Neural cell (in vitro differentiated cells): ENCODE measurements around the gene NOP10.

Experiments
- EP300 ChIP-seq: fragments of 450-650 bp; conservative IDR thresholded peaks from 2 replicates; pipeline ENCODE4 v1.6.1; 2014; ENCODE audit warnings: antibody characterized with exemption, mild to moderate bottlenecking, moderate library complexity; ENCODE audit not compliant: poor library complexity, severe bottlenecking
- EZH2 ChIP-seq: fragments of 200-600, 300-800 bp; shearing (Covaris generic), sonication (generic); IDR thresholded peaks from 2 replicates; pipeline ENCODE4 v1.6.1; 2014; ENCODE audit warnings: antibody characterized with exemption, low read length, borderline replicate concordance, mild to moderate bottlenecking; ENCODE audit not compliant: insufficient read depth, poor library complexity, severe bottlenecking
- MXI1 ChIP-seq: fragments of 450-650 bp; conservative IDR thresholded peaks from 2 replicates; pipeline ENCODE4 v1.6.1; 2014; ENCODE audit warnings: antibody characterized with exemption, mild to moderate bottlenecking; ENCODE audit not compliant: poor library complexity, severe bottlenecking
- POLR2AphosphoS5 ChIP-seq: IDR thresholded peaks from 2 replicates; pipeline ENCODE4 v1.6.1; 2012
- SMC3 ChIP-seq: fragments of 450-650 bp; conservative IDR thresholded peaks from 2 replicates; pipeline ENCODE4 v1.6.1; 2014; ENCODE audit warnings: antibody characterized with exemption, mild to moderate bottlenecking, moderate library complexity; ENCODE audit not compliant: poor library complexity
- TAF1 ChIP-seq: IDR thresholded peaks from 2 replicates; pipeline ENCODE4 v1.6.1; 2012; ENCODE audit warnings: low read depth
- TF ChIP-seq, protein P1 (sequence below): fragments of 450-650 bp; IDR thresholded peaks from 2 replicates; pipeline ENCODE4 v1.5.1; 2014; ENCODE audit warnings: antibody characterized with exemption, mild to moderate bottlenecking, moderate library complexity; ENCODE audit not compliant: poor library complexity, severe bottlenecking
- TF ChIP-seq, protein P2 (sequence below): IDR thresholded peaks from 2 replicates; pipeline ENCODE4 v1.6.1; 2012; ENCODE audit warnings: borderline replicate concordance

- no peak for TF ChIP-seq EP300
- TF ChIP-seq, protein P1, sequence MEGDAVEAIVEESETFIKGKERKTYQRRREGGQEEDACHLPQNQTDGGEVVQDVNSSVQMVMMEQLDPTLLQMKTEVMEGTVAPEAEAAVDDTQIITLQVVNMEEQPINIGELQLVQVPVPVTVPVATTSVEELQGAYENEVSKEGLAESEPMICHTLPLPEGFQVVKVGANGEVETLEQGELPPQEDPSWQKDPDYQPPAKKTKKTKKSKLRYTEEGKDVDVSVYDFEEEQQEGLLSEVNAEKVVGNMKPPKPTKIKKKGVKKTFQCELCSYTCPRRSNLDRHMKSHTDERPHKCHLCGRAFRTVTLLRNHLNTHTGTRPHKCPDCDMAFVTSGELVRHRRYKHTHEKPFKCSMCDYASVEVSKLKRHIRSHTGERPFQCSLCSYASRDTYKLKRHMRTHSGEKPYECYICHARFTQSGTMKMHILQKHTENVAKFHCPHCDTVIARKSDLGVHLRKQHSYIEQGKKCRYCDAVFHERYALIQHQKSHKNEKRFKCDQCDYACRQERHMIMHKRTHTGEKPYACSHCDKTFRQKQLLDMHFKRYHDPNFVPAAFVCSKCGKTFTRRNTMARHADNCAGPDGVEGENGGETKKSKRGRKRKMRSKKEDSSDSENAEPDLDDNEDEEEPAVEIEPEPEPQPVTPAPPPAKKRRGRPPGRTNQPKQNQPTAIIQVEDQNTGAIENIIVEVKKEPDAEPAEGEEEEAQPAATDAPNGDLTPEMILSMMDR = no peak
- TF ChIP-seq SMC3 = no peak
- TF ChIP-seq TAF1 = no peak
- no peak for TF ChIP-seq MXI1
- no peak for TF ChIP-seq EZH2
- TF ChIP-seq POLR2AphosphoS5 = no peak
- TF ChIP-seq, protein P2, sequence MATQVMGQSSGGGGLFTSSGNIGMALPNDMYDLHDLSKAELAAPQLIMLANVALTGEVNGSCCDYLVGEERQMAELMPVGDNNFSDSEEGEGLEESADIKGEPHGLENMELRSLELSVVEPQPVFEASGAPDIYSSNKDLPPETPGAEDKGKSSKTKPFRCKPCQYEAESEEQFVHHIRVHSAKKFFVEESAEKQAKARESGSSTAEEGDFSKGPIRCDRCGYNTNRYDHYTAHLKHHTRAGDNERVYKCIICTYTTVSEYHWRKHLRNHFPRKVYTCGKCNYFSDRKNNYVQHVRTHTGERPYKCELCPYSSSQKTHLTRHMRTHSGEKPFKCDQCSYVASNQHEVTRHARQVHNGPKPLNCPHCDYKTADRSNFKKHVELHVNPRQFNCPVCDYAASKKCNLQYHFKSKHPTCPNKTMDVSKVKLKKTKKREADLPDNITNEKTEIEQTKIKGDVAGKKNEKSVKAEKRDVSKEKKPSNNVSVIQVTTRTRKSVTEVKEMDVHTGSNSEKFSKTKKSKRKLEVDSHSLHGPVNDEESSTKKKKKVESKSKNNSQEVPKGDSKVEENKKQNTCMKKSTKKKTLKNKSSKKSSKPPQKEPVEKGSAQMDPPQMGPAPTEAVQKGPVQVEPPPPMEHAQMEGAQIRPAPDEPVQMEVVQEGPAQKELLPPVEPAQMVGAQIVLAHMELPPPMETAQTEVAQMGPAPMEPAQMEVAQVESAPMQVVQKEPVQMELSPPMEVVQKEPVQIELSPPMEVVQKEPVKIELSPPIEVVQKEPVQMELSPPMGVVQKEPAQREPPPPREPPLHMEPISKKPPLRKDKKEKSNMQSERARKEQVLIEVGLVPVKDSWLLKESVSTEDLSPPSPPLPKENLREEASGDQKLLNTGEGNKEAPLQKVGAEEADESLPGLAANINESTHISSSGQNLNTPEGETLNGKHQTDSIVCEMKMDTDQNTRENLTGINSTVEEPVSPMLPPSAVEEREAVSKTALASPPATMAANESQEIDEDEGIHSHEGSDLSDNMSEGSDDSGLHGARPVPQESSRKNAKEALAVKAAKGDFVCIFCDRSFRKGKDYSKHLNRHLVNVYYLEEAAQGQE = no peak
Observed at GRCh38 chr15:34323217-34323616, 19.7 kb downstream of the NOP10 start.
